ENCODE measurements around the gene POLR1D. TPM values are rescaled to one million over a fixed set of nuclear protein-coding genes. Genes with fewer than 3 reads are reported as not detected.

POLR1D gene
- total RNA-seq, 1 experiment from 2014 or later, result 75.6 TPM

GRCh38 chr13:27672025-27672424 is 50.3 kb downstream of the POLR1D start:
- DNase-seq (ENCODE audit: low read depth, low spot score), result no peak
- BruUV-seq (replicated peaks), result no TSS peak
- H3K27me3 ChIP-seq (ENCODE audit: control insufficient read depth, insufficient read depth, low read length), result no peaks in the 10 kb centered on the region
- H3K27ac ChIP-seq (ENCODE audit: low read length), result no peak overlapping the region
- TF ChIP-seq TCF7L2 (IDR thresholded peaks at IDR 0.05; ENCODE audit: low read depth, low read length) (no peak), REST (IDR thresholded peaks at IDR 0.05; ENCODE audit: insufficient read depth in 1 of 2, low read depth in 2 of 2, low read length in 1 of 2) (no peak), SIN3A (IDR thresholded peaks at IDR 0.05; ENCODE audit: borderline replicate concordance, insufficient read depth, low read depth, low read length) (no peak), CTCF (IDR thresholded peaks at IDR 0.05) (no peak), POLR2AphosphoS5 (IDR thresholded peaks at IDR 0.05; ENCODE audit: low read depth, low read length) (no peak)
- in situ Hi-C loops (cut with HindIII; ENCODE audit: low pct_unique_long_range_greater_than_20kb, low sequenced_read_pairs), result no loop called here
- ChIA-PET POLR2A (no interaction called here), CTCF (no interaction called here)
- no peaks in the 10 kb centered on the region for H3K4me1 ChIP-seq (ENCODE audit: control insufficient read depth, insufficient read depth, low read length)
- no peaks in the 10 kb centered on the region for H3K9me3 ChIP-seq (ENCODE audit: control insufficient read depth, insufficient read depth, low read depth, low read length)
- no peak overlapping the region for H3K4me3 ChIP-seq (ENCODE audit: low read depth in 2 of 2, low read length in 2 of 2)
- no peaks in the 10 kb centered on the region for H3K36me3 ChIP-seq (ENCODE audit: control insufficient read depth, insufficient read depth, low read length)
- intact Hi-C loops (cut with micrococcal nuclease; ENCODE audit: unreplicated experiment), result no loop called here
- ATAC-seq, result no peak

Other genes starting within 250 kb of the POLR1D start
- gene GTF3A, start 197.3 kb upstream of the POLR1D start, total RNA-seq (2021; ENCODE audit: unreplicated experiment), result 111 TPM
- 20.7 TPM for gene MTIF3, start 171.3 kb upstream of the POLR1D start, total RNA-seq (2021; ENCODE audit: unreplicated experiment)
- gene LNX2, start 1.4 kb upstream of the POLR1D start, total RNA-seq (2021; ENCODE audit: unreplicated experiment), result 11.6 TPM
- gene GSX1, start 170.6 kb downstream of the POLR1D start, total RNA-seq (2021; ENCODE audit: unreplicated experiment), result not detected

All from Panc1 (cell line).